GM13977 (cell line): Measurements from ENCODE around the gene SLC5A1.
A peak's percentile ranks its signal among the peaks of the same experiment; 100 is the strongest.
"Not testable (repeated sequence)": the region's sequence is repeated elsewhere in the genome, so short reads cannot be mapped to it uniquely, and the experiment has no call there.

Source experiments
- DNase-seq: peaks from one replicate; pipeline ENCODE4 v3.0.0; 2012; ENCODE audit warnings: low spot score
- in situ Hi-C: fragments of 300-500 bp; cut with MboI; formaldehyde crosslinking; loops from one replicate; pipeline ENCODE4 v1.12.0; 2022; ENCODE audit warnings: low sequenced_read_pairs, low pct_unique_long_range_greater_than_20kb, mixed read lengths, inconsistent platforms; ENCODE audit not compliant: unreplicated experiment
- TF ChIP-seq, protein P1 (sequence below): IDR thresholded peaks from 2 replicates; pipeline ENCODE4 v1.5.1; 2012; ENCODE audit warnings: mild to moderate bottlenecking, control low read depth; ENCODE audit not compliant: insufficient read depth; ENCODE audit errors: extremely low read depth, missing control alignments

Gene SLC5A1

GRCh38 chr22:32132126-32132525 is 89.1 kb downstream of the SLC5A1 start:
- in situ Hi-C loops: no loop called here
- TF ChIP-seq, protein P1, sequence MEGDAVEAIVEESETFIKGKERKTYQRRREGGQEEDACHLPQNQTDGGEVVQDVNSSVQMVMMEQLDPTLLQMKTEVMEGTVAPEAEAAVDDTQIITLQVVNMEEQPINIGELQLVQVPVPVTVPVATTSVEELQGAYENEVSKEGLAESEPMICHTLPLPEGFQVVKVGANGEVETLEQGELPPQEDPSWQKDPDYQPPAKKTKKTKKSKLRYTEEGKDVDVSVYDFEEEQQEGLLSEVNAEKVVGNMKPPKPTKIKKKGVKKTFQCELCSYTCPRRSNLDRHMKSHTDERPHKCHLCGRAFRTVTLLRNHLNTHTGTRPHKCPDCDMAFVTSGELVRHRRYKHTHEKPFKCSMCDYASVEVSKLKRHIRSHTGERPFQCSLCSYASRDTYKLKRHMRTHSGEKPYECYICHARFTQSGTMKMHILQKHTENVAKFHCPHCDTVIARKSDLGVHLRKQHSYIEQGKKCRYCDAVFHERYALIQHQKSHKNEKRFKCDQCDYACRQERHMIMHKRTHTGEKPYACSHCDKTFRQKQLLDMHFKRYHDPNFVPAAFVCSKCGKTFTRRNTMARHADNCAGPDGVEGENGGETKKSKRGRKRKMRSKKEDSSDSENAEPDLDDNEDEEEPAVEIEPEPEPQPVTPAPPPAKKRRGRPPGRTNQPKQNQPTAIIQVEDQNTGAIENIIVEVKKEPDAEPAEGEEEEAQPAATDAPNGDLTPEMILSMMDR: no peak

GRCh38 chr22:32132783-32133182 is 89.7 kb downstream of the SLC5A1 start:
- in situ Hi-C loops: no loop called here
- no peak for DNase-seq
- TF ChIP-seq, protein P1: no peak

More at GRCh38 chr22:32132126-32132525, 89.1 kb downstream of the SLC5A1 start:
- no peak for DNase-seq

DNA sequence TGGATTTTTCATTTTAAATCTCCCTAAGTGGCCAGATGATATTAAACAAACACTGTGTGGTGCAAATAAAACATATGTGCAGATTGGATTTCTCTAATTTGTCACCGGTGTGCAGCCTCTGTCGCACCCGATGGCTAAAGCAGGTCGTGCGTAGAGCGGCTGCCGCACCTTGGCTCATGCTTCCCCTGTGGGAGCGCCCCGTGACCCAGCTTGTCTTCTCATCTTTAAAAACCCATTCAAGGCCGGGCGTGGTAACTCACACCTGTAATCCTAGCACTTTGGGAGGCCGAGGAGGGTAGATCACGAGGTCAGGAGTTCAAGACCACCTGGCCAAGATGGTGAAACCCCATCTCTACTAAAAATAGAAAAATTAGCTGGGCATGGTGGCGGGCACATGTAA is 91.7 kb downstream of the SLC5A1 start:
- in situ Hi-C loops, DNase-seq: not testable (repeated sequence)

GRCh38 chr22:32135958-32136357 is 92.9 kb downstream of the SLC5A1 start:
- DNase-seq, in situ Hi-C loops: not testable (repeated sequence)

- DNase-seq, in situ Hi-C loops: not testable (repeated sequence)
These were observed 93.8 kb downstream of the SLC5A1 start for GRCh38 chr22:32136881-32137280.

GRCh38 chr22:32137731-32138324 is 94.8 kb downstream of the SLC5A1 start:
- peak; percentile 38 for DNase-seq

DNA sequence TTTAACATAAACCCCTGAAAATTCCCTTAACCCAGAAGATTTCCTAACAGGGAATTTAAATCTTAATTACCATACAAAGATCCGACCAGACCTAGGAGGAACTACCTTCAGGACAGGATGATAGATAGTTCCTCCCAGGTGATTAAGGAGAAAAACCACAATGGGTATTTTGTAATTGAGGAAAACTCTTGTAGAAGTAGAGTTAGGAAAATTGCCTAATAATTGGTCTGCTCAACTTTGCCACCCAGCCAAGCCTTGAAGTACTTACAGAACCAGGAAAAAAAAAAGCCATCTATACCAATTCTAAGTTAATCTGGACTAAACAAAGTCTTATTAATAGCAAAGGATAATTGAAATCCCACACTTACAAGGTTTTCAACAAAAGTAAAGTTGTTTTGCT is 95.5 kb downstream of the SLC5A1 start:
- DNase-seq, in situ Hi-C loops: not testable (repeated sequence)

More at GRCh38 chr22:32137731-32138324, 94.8 kb downstream of the SLC5A1 start:
- in situ Hi-C loops: not testable (repeated sequence)

DNA sequence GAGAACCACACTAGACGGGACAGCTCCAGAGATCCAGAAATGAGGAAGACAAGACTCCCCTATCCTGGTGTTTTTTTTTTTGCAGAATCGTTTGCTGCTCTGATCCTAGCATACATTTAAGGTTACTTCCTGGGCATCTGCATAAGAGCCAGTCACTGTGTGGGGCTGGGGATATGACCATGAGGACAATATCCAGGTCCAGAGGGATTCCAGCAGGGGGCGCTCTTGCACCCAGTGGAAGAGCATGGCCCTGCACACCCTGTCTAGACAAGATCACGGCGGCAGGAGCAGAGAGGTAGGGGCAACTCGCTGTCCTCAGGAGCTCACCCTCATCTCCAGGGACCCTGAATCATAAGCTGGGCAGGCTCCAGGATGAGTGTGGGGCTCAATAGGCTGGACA is 97.6 kb downstream of the SLC5A1 start:
- in situ Hi-C loops, DNase-seq: not testable (repeated sequence)
- TF ChIP-seq, protein P1: peak; percentile 45

DNA sequence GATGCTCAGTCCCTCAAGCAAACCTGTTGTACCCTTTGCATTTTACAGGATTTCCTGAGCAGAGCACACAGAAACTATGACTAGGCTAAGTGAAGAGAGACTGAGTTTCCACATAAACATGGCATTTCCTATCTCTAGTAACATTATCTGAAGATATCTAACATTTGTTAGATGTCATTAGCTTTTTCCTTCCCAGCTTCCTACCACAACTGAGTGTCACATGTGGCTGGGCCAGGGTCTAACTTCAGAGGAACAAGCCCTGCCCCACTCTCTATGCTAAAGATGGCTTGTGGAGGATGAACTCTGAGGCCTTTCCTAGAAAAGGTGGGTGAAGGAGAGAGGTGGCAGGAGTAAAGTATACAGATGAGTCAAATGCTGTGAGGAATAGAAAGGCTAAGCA is 99.5 kb downstream of the SLC5A1 start:
- TF ChIP-seq, protein P1: no peak
- DNase-seq: no peak
- in situ Hi-C loops: no loop called here
